GM18867 (cell line): ENCODE measurements around the gene KRTAP10-10.
"Not testable (repeated sequence)": the region's sequence is repeated elsewhere in the genome, so short reads cannot be mapped to it uniquely, and the experiment has no call there.

Source experiments
- ATAC-seq: cut with Tn5 transposase; IDR thresholded peaks from one replicate; pipeline ENCODE4 v1.9.1; 2021; ENCODE audit warnings: mild to moderate bottlenecking, moderate library complexity; ENCODE audit not compliant: unreplicated experiment

KRTAP10-10 gene

GRCh38 chr21:44681152-44681551 is 44.0 kb downstream of the KRTAP10-10 start:
- ATAC-seq = no peak

GRCh38 chr21:44681861-44682579 is 44.9 kb downstream of the KRTAP10-10 start, which contains the start of gene KRTAP12-1:
TSS of gene KRTAP12-1 (minus strand) at chr21:44682163. CDS start at chr21:44682123, 40 bp downstream.
- ATAC-seq = no peak

GRCh38 chr21:44682580-44683151 is 45.5 kb downstream of the KRTAP10-10 start:
- ATAC-seq = no peak

GRCh38 chr21:44684077-44684476 is 46.9 kb downstream of the KRTAP10-10 start:
- ATAC-seq = no peak

GRCh38 chr21:44684483-44684882 is 47.3 kb downstream of the KRTAP10-10 start:
- no peak for ATAC-seq

- not testable (repeated sequence) for ATAC-seq
Measured at GRCh38 chr21:44685050-44685449, 47.9 kb downstream of the KRTAP10-10 start.

- no peak for ATAC-seq
Measured at GRCh38 chr21:44686000-44686781, 49.0 kb downstream of the KRTAP10-10 start.

- no peak for ATAC-seq
Measured at GRCh38 chr21:44686843-44687561, 49.8 kb downstream of the KRTAP10-10 start.

- no peak for ATAC-seq
Measured at GRCh38 chr21:44687671-44688070, 50.5 kb downstream of the KRTAP10-10 start.
